Medulla oblongata (tissue), 1 donor: ENCODE measurements around the gene PAPSS1.
"Not testable (repeated sequence)": the region's sequence is repeated elsewhere in the genome, so short reads cannot be mapped to it uniquely, and the experiment has no call there.

ENCODE experiments used
- DNase-seq: peaks from one replicate; pipeline ENCODE4 v3.0.0-alpha.2; 2015; ENCODE audit errors: extremely low spot score

PAPSS1 gene

GRCh38 chr4:107726131-107726925 lies 6.3 kb upstream of the PAPSS1 start:
- not testable (repeated sequence) for DNase-seq

GRCh38 chr4:107725281-107725859 lies 5.3 kb upstream of the PAPSS1 start:
- DNase-seq: no peak

GRCh38 chr4:107723331-107723730 lies 3.3 kb upstream of the PAPSS1 start:
- DNase-seq: not testable (repeated sequence)

- no peak for DNase-seq
Measured at GRCh38 chr4:107721436-107722100, 1.5 kb upstream of the PAPSS1 start.

GRCh38 chr4:107719207-107719921 lies 670 bp downstream of the PAPSS1 start:
- DNase-seq: peak; percentile 79

GRCh38 chr4:107718351-107718965 lies 1.6 kb downstream of the PAPSS1 start:
- peak; percentile 37 for DNase-seq

- DNase-seq: no peak
Measured at GRCh38 chr4:107714256-107714655, 5.8 kb downstream of the PAPSS1 start.

GRCh38 chr4:107712236-107712635 lies 7.8 kb downstream of the PAPSS1 start:
- DNase-seq: no peak

GRCh38 chr4:107711831-107712230 lies 8.2 kb downstream of the PAPSS1 start:
- DNase-seq: no peak

GRCh38 chr4:107710493-107711459 lies 9.3 kb downstream of the PAPSS1 start:
- DNase-seq: no peak

- no peak for DNase-seq
Measured at GRCh38 chr4:107709916-107710315, 10.1 kb downstream of the PAPSS1 start.

- no peak for DNase-seq
Measured at GRCh38 chr4:107708225-107708624, 11.8 kb downstream of the PAPSS1 start.

- no peak for DNase-seq
Measured at GRCh38 chr4:107705742-107706556, 14.1 kb downstream of the PAPSS1 start.

- DNase-seq: no peak
Measured at GRCh38 chr4:107701565-107701964, 18.5 kb downstream of the PAPSS1 start.

- DNase-seq: no peak
Measured at GRCh38 chr4:107699466-107700206, 20.4 kb downstream of the PAPSS1 start.

- DNase-seq: not testable (repeated sequence)
Measured at GRCh38 chr4:107696187-107696586, 23.8 kb downstream of the PAPSS1 start.

- DNase-seq: no peak
Measured at GRCh38 chr4:107693132-107693531, 26.9 kb downstream of the PAPSS1 start.

- DNase-seq: no peak
Measured at GRCh38 chr4:107692202-107692601, 27.8 kb downstream of the PAPSS1 start.

- no peak for DNase-seq
Measured at GRCh38 chr4:107691378-107691777, 28.7 kb downstream of the PAPSS1 start.
